H1 (cell line): ENCODE measurements around the gene AK5. TPM values are rescaled to one million over a fixed set of nuclear protein-coding genes. Genes with fewer than 3 reads are reported as not detected.

Experiments
- CTCF ChIA-PET: fragments of 300-600 bp; sonication (Branson Sonifier 250); formaldehyde crosslinking; loops from one replicate; lab custom pipeline; 2021; ENCODE audit not compliant: partially characterized antibody; lab: Charles Lee
- POLR2A ChIA-PET: fragments of 300-600 bp; sonication (Branson Sonifier 250); formaldehyde crosslinking; loops from one replicate; lab custom pipeline; 2021; ENCODE audit warnings: inconsistent platforms; ENCODE audit not compliant: partially characterized antibody; lab: Charles Lee
- DNase-seq, 2 experiments: peaks; one replicate each; pipeline versions ENCODE4 v3.0.0 to v3.0.0-alpha.2; 2010 to 2022; ENCODE audit warnings: low spot score in 2 of 2, low read depth in 1 of 2, mixed read lengths in 1 of 2
- FAIRE-seq: peaks from 2 replicates; lab custom pipeline; 2011; peaks lifted over from hg19 to GRCh38; lab: Jason Lieb, UNC
- H2AFZ ChIP-seq: 2 replicates; pipeline ENCODE4 v1.8.1; 2012; ENCODE audit warnings: low read length, inconsistent platforms
- H2AK5ac ChIP-seq: 2 replicates; pipeline ENCODE4 v1.6.1; 2013; ENCODE audit warnings: low read depth, low read length
- H2BK120ac ChIP-seq: replicated peaks from 2 replicates; pipeline ENCODE3; 2013; ENCODE audit warnings: low read depth, low read length, inconsistent platforms
- H2BK12ac ChIP-seq: 2 replicates; pipeline ENCODE4 v1.6.1; 2013; ENCODE audit warnings: low read depth, low read length
- H2BK15ac ChIP-seq: 2 replicates; pipeline ENCODE4 v1.6.1; 2013; ENCODE audit warnings: low read length
- H2BK20ac ChIP-seq: 2 replicates; pipeline ENCODE4 v1.6.1; 2013; ENCODE audit warnings: low read length
- H2BK5ac ChIP-seq: 2 replicates; pipeline ENCODE4 v1.6.1; 2013; ENCODE audit warnings: low read depth, low read length
- H3K14ac ChIP-seq: 2 replicates; pipeline ENCODE4 v1.6.1; 2013; ENCODE audit warnings: inconsistent platforms; ENCODE audit not compliant: insufficient read length
- H3K18ac ChIP-seq: 2 replicates; pipeline ENCODE4 v1.6.1; 2013; ENCODE audit warnings: low read length; ENCODE audit errors: extremely low read depth
- H3K23ac ChIP-seq: 2 replicates; pipeline ENCODE4 v1.6.1; 2013; ENCODE audit warnings: inconsistent platforms; ENCODE audit not compliant: insufficient read length
- H3K23me2 ChIP-seq: 2 replicates; pipeline ENCODE4 v1.6.1; 2013; ENCODE audit warnings: low read depth, low read length
- H3K27ac ChIP-seq: 2 replicates; pipeline ENCODE4 v1.6.1; 2011; ENCODE audit warnings: low read depth, low read length, inconsistent platforms
- H3K27me3 ChIP-seq, 4 experiments: replicated peaks in 1 of 4; 1 replicate in 1 of 4; 2 replicates in 3 of 4; pipeline versions ENCODE4 v1.6.1 to v1.8.1; 2011 to 2013; ENCODE audit warnings: low read length in 3 of 4, mild to moderate bottlenecking in 3 of 4, inconsistent platforms in 2 of 4, mixed read lengths in 2 of 4, moderate library complexity in 1 of 4; ENCODE audit not compliant: control insufficient read depth in 3 of 4, insufficient read depth in 3 of 4; ENCODE audit errors: extremely low read depth in 1 of 4
- H3K36me3 ChIP-seq, 4 experiments: 2 replicates each; pipeline versions ENCODE4 v1.6.1 to v1.8.1; 2011 to 2013; ENCODE audit warnings: mild to moderate bottlenecking in 4 of 4, low read length in 3 of 4, moderate library complexity in 2 of 4, control low read depth in 1 of 4, inconsistent platforms in 1 of 4; ENCODE audit not compliant: insufficient read depth in 4 of 4, control insufficient read depth in 2 of 4
- H3K4ac ChIP-seq: replicated peaks from 2 replicates; pipeline ENCODE3; 2013; ENCODE audit warnings: low read length, low read depth, mixed read lengths, inconsistent platforms; ENCODE audit not compliant: insufficient read length
- H3K4me1 ChIP-seq, 4 experiments: replicated peaks in 1 of 4; 1 replicate in 1 of 4; 2 replicates in 3 of 4; pipeline versions ENCODE4 v1.6.1 to v1.8.1; 2011 to 2013; ENCODE audit warnings: low read length in 3 of 4, inconsistent platforms in 2 of 4, mixed read lengths in 1 of 4; ENCODE audit not compliant: insufficient read depth in 4 of 4, control insufficient read depth in 3 of 4
- H3K4me2 ChIP-seq, 2 experiments: 2 replicates each; pipeline versions ENCODE4 v1.6.1 to v1.8.1; 2011 to 2013; ENCODE audit warnings: low read depth in 2 of 2, low read length in 2 of 2, control low read depth in 1 of 2, inconsistent platforms in 1 of 2, mild to moderate bottlenecking in 1 of 2; ENCODE audit not compliant: insufficient read depth in 1 of 2
- H3K4me3 ChIP-seq, 4 experiments: fragments of 200-600, 300-600 bp in 1 of 4; sonication (generic), shearing (Covaris generic), sonication (Bioruptor Twin) in 1 of 4; 2 replicates each; pipeline versions ENCODE4 v1.5.1 to v1.8.1; 2011 to 2016; ENCODE audit warnings: low read length in 4 of 4, low read depth in 3 of 4, control low read depth in 2 of 4, inconsistent platforms in 2 of 4, mild to moderate bottlenecking in 2 of 4, mixed read lengths in 1 of 4, moderate library complexity in 1 of 4; ENCODE audit not compliant: insufficient read depth in 2 of 4; ENCODE audit errors: extremely low read depth in 1 of 4
- H3K56ac ChIP-seq: replicated peaks from 2 replicates; pipeline ENCODE3; 2013; ENCODE audit warnings: low read depth, mild to moderate bottlenecking, mixed read lengths, low read length, inconsistent platforms; ENCODE audit not compliant: insufficient read length
- H3K79me1 ChIP-seq: 2 replicates; pipeline ENCODE4 v1.6.1; 2013; ENCODE audit warnings: low read depth, low read length, control low read depth
- H3K79me2 ChIP-seq, 2 experiments: 2 replicates each; pipeline versions ENCODE4 v1.6.1 to v1.8.1; 2012 to 2013; ENCODE audit warnings: low read length in 2 of 2, mild to moderate bottlenecking in 2 of 2, inconsistent platforms in 1 of 2; ENCODE audit not compliant: insufficient read depth in 2 of 2, control insufficient read depth in 1 of 2
- H3K9ac ChIP-seq, 4 experiments: replicated peaks in 1 of 4; 1 replicate in 1 of 4; 2 replicates in 3 of 4; pipeline versions ENCODE4 v1.6.1 to v1.8.1; 2011 to 2013; ENCODE audit warnings: low read depth in 3 of 4, low read length in 3 of 4, control low read depth in 2 of 4, mild to moderate bottlenecking in 2 of 4, moderate library complexity in 2 of 4, inconsistent platforms in 1 of 4; ENCODE audit errors: extremely low read depth in 1 of 4
- H3K9me3 ChIP-seq, 2 experiments: 2 replicates each; pipeline versions ENCODE4 v1.6.1 to v1.8.1; 2012 to 2013; ENCODE audit warnings: mild to moderate bottlenecking in 2 of 2, moderate library complexity in 2 of 2, control low read depth in 1 of 2, inconsistent platforms in 1 of 2, low read depth in 1 of 2, low read length in 1 of 2, mixed read lengths in 1 of 2; ENCODE audit not compliant: insufficient read depth in 2 of 2
- H4K20me1 ChIP-seq, 2 experiments: replicated peaks in 1 of 2; 2 replicates each; pipeline versions ENCODE3 to v1.8.1; 2011 to 2013; ENCODE audit warnings: inconsistent platforms in 2 of 2, low read length in 2 of 2, mild to moderate bottlenecking in 1 of 2; ENCODE audit not compliant: insufficient read depth in 2 of 2, control insufficient read depth in 1 of 2
- H4K5ac ChIP-seq: 2 replicates; pipeline ENCODE4 v1.6.1; 2013; ENCODE audit warnings: low read length, low read depth, mixed read lengths, inconsistent platforms; ENCODE audit not compliant: insufficient read length
- H4K8ac ChIP-seq: 2 replicates; pipeline ENCODE4 v1.8.0; 2013; ENCODE audit warnings: mild to moderate bottlenecking, moderate library complexity, low read length, inconsistent platforms; ENCODE audit not compliant: insufficient read depth; ENCODE audit errors: extremely low read depth
- H4K91ac ChIP-seq: replicated peaks from 2 replicates; pipeline ENCODE3; 2013; ENCODE audit warnings: low read length, mixed read lengths, inconsistent platforms; ENCODE audit not compliant: insufficient read length
- FOSL1 ChIP-seq: IDR thresholded peaks from 2 replicates; pipeline ENCODE4 v1.6.1; 2011; ENCODE audit warnings: mild to moderate bottlenecking, low read depth, low read length, moderate library complexity; ENCODE audit not compliant: insufficient read depth
- JUND ChIP-seq: IDR thresholded peaks from 2 replicates; pipeline ENCODE4 v1.6.1; 2011; ENCODE audit warnings: mild to moderate bottlenecking, improper control_type of control experiment, low read length
- MAFK ChIP-seq: IDR thresholded peaks from 2 replicates; pipeline ENCODE4 v1.6.1; 2012; ENCODE audit warnings: low read depth, mild to moderate bottlenecking, improper control_type of control experiment, low read length
- MAX ChIP-seq: IDR thresholded peaks from 2 replicates; pipeline ENCODE4 v1.6.1; 2012; ENCODE audit warnings: inconsistent platforms
- SRF ChIP-seq: IDR thresholded peaks from 2 replicates; pipeline ENCODE4 v1.6.1; 2011; ENCODE audit warnings: mild to moderate bottlenecking, low read depth, low read length, moderate library complexity
- WGBS, 2 experiments: shearing (Covaris generic) in 1 of 2; methylation state at CpG; one replicate each; pipeline versions ENCODE4 v1.1.6 to v1.1.7; 2013 to 2015; ENCODE audit warnings: low lambda C conversion rate in 2 of 2, mixed read lengths in 2 of 2, inconsistent platforms in 1 of 2, low coverage in 1 of 2, missing lambda C conversion rate in 1 of 2; ENCODE audit not compliant: insufficient replicate concordance in 2 of 2, insufficient coverage in 1 of 2, insufficient read length in 1 of 2; ENCODE audit errors: extremely low coverage in 1 of 2, missing lambda C conversion rate in 1 of 2; 5-methylcytosine and 5-hydroxymethylcytosine counted together
- polyA plus RNA-seq, 7 experiments: library from polyadenylated mRNA; depleted of rRNA in 3 of 7; stranded (reverse) in 5 of 7; unstranded in 2 of 7; fragments of >200 nt in 5 of 7; fragments of 200-250 nt in 2 of 7; gene quantifications; 1 replicate in 5 of 7; 2 replicates in 1 of 7; 4 replicates in 1 of 7; pipeline versions ENCODE4 v1.2.1 to v1.2.3, GENCODE V29; 2011 to 2013; ENCODE audit warnings: missing spikeins in 2 of 7, mixed read lengths in 2 of 7
- total RNA-seq: library from RNA; stranded (reverse); fragmentation: NEBNext Ultra II Directional; extraction: Animal tissue kit (Norgen Biotek cat#: 25700); gene quantifications from 2 replicates; pipeline ENCODE4 v1.2.1, GENCODE V29; 2021

Gene AK5
- total and polyA plus RNA-seq, 2 of the 8 experiments (the other 6 are each of a cell fraction or from before 2014, with no cell fraction given): 2.0 to 7.1 TPM

GRCh38 chr1:77283701-77284425, 2.0 kb downstream of the AK5 start:
- WGBS, 2 experiments: 66 to 100% methylated on average over 1 to 6 of the region's 6 CpGs
- H2BK5ac ChIP-seq: no peak overlapping the region
- H3K79me2 ChIP-seq: no peaks in the 10 kb centered on the region
- no peak overlapping the region for H3K23ac ChIP-seq
- H3K9me3 ChIP-seq: no peaks in the 10 kb centered on the region
- no peak overlapping the region for H3K18ac ChIP-seq
- peak overlapping the region; percentile 88 to 93 for H3K4me2 ChIP-seq
- no peak overlapping the region for H3K9ac ChIP-seq
- no peak overlapping the region for H4K5ac ChIP-seq
- CTCF ChIA-PET: interaction anchor here (1.3 to 1.4 kb wide), 2 partner anchors 24 to 30 kb away, joined by 3 read pairs; no protein-coding TSS in a partner anchor
- no peak overlapping the region for H2BK120ac ChIP-seq
- FAIRE-seq (no peak), DNase-seq (no peak)
- H2AFZ ChIP-seq: no peak overlapping the region
- H2AK5ac ChIP-seq: no peak overlapping the region
- H3K4me1 ChIP-seq: peaks cover 3 to 9% (median 5%) of the 10 kb centered on the region in 4 experiments; a peak in 5 of 7 replicates
- no peak overlapping the region for H3K27ac ChIP-seq
- peaks cover 20% of the 10 kb centered on the region; the same call in 1 of the 2 replicates for H3K23me2 ChIP-seq
- H2BK12ac ChIP-seq: no peak overlapping the region
- no peak overlapping the region for H4K8ac ChIP-seq
- H3K14ac ChIP-seq: no peak overlapping the region
- H4K20me1 ChIP-seq: no peaks in the 10 kb centered on the region
- POLR2A ChIA-PET: interaction anchor here (0.6 to 1.0 kb wide), 3 partner anchors 13 to 226 kb away, joined by 3 to 4 read pairs (median 3); no protein-coding TSS in a partner anchor
- H3K4ac ChIP-seq: no peak overlapping the region
- no peak overlapping the region for H4K91ac ChIP-seq
- H2BK15ac ChIP-seq: peak overlapping the region; percentile 97; the same call in 1 of the 2 replicates
- H3K27me3 ChIP-seq: peaks cover 14 to 34% (median 23%) of the 10 kb centered on the region in 4 experiments
- no peak overlapping the region for H3K56ac ChIP-seq
- H2BK20ac ChIP-seq: no peak overlapping the region
- H3K4me3 ChIP-seq: peak overlapping the region in 3 of 4 experiments; percentile 65 to 78 (median 72); a peak in 5 of 8 replicates
- no peaks in the 10 kb centered on the region for H3K79me1 ChIP-seq
- no peaks in the 10 kb centered on the region for H3K36me3 ChIP-seq
- TF ChIP-seq MAX (no peak), FOSL1 (no peak), SRF (no peak), MAFK (no peak), JUND (no peak)
